ENCODE results near the gene GLRX. TPM values are rescaled to one million over a fixed set of nuclear protein-coding genes. Genes with fewer than 3 reads are reported as not detected.

The GLRX gene
- polyA plus RNA-seq, 1 donor (not counting 4 experiments of a cell fraction or from before 2014, with no cell fraction given) = 15.6 TPM

GRCh38 chr5:95843733-95844223 is 21.3 kb upstream of the GLRX start:
- Histone ChIP-seq H3K9me1 (ENCODE audit: control insufficient read depth, extremely low read depth, insufficient read depth, low read length) (no peaks in the 10 kb centered on the region), H3K36me3 (ENCODE audit: control insufficient read depth in 2 of 2, extremely low read depth in 1 of 2, insufficient read depth in 2 of 2, low read length in 2 of 2) (no peaks in the 10 kb centered on the region), H4K20me1 (ENCODE audit: control insufficient read depth, extremely low read depth, insufficient read depth, low read length) (no peaks in the 10 kb centered on the region), H3K9me3 (ENCODE audit: control insufficient read depth, low read depth, low read length) (no peaks in the 10 kb centered on the region), H3K4me1 (ENCODE audit: control insufficient read depth, extremely low read depth, insufficient read depth, low read length) (peaks cover 7% of the 10 kb centered on the region), H3K9ac (ENCODE audit: control insufficient read depth, extremely low read depth, insufficient read depth, low read length) (no peak overlapping the region), H3K27ac (ENCODE audit: control insufficient read depth, insufficient read depth, low read length) (no peak overlapping the region), H3K4me2 (ENCODE audit: control insufficient read depth, extremely low read depth, insufficient read depth, low read depth, low read length) (no peak overlapping the region), H2AFZ (ENCODE audit: control insufficient read depth, low read length) (no peak overlapping the region), H3K4me3 (ENCODE audit: control insufficient read depth in 2 of 3, extremely low read depth in 1 of 3, insufficient read depth in 2 of 3, low read depth in 1 of 3, low read length in 3 of 3) (no peak overlapping the region), H3K27me3 (ENCODE audit: control insufficient read depth, extremely low read depth, insufficient read depth, low read length) (no peaks in the 10 kb centered on the region), H3K79me2 (ENCODE audit: control insufficient read depth, insufficient read depth, low read length) (no peaks in the 10 kb centered on the region)
- dilution Hi-C loops (cut with MboI; ENCODE audit: extremely low pct_ligation_motif_present, low sequenced_read_pairs) = no loop called here
- DNase-seq (ENCODE audit: low read depth, low spot score) (no peak), FAIRE-seq (no peak)
- no peak for TF ChIP-seq CTCF (optimal IDR thresholded peaks at IDR 0.05 in 1 of 3, IDR thresholded peaks at IDR 0.05 in 1 of 3, conservative IDR thresholded peaks at IDR 0.05 in 1 of 3; ENCODE audit: extremely low read depth in 1 of 3, insufficient read depth in 2 of 3, low read length in 3 of 3)
- no peak for TF ChIP-seq EZH2 (IDR thresholded peaks at IDR 0.05; ENCODE audit: low read length)

- Histone ChIP-seq H3K4me3 (ENCODE audit: control insufficient read depth in 2 of 3, extremely low read depth in 1 of 3, insufficient read depth in 2 of 3, low read depth in 1 of 3, low read length in 3 of 3) (no peak overlapping the region), H3K9me3 (ENCODE audit: control insufficient read depth, low read depth, low read length) (no peaks in the 10 kb centered on the region), H2AFZ (ENCODE audit: control insufficient read depth, low read length) (no peak overlapping the region), H3K27me3 (ENCODE audit: control insufficient read depth, extremely low read depth, insufficient read depth, low read length) (no peaks in the 10 kb centered on the region), H4K20me1 (ENCODE audit: control insufficient read depth, extremely low read depth, insufficient read depth, low read length) (no peaks in the 10 kb centered on the region), H3K9ac (ENCODE audit: control insufficient read depth, extremely low read depth, insufficient read depth, low read length) (no peak overlapping the region), H3K9me1 (ENCODE audit: control insufficient read depth, extremely low read depth, insufficient read depth, low read length) (no peaks in the 10 kb centered on the region), H3K36me3 (ENCODE audit: control insufficient read depth in 2 of 2, extremely low read depth in 1 of 2, insufficient read depth in 2 of 2, low read length in 2 of 2) (no peaks in the 10 kb centered on the region), H3K4me1 (ENCODE audit: control insufficient read depth, extremely low read depth, insufficient read depth, low read length) (peaks cover 7% of the 10 kb centered on the region), H3K27ac (ENCODE audit: control insufficient read depth, insufficient read depth, low read length) (no peak overlapping the region), H3K79me2 (ENCODE audit: control insufficient read depth, insufficient read depth, low read length) (no peaks in the 10 kb centered on the region), H3K4me2 (ENCODE audit: control insufficient read depth, extremely low read depth, insufficient read depth, low read depth, low read length) (no peak overlapping the region)
- no peak for DNase-seq (ENCODE audit: low read depth, low spot score)
- FAIRE-seq = no peak
- TF ChIP-seq EZH2 (IDR thresholded peaks at IDR 0.05; ENCODE audit: low read length) (no peak), CTCF (optimal IDR thresholded peaks at IDR 0.05 in 1 of 3, IDR thresholded peaks at IDR 0.05 in 1 of 3, conservative IDR thresholded peaks at IDR 0.05 in 1 of 3; ENCODE audit: extremely low read depth in 1 of 3, insufficient read depth in 2 of 3, low read length in 3 of 3) (no peak)
- dilution Hi-C loops (cut with MboI; ENCODE audit: extremely low pct_ligation_motif_present, low sequenced_read_pairs) = no loop called here
Observed at GRCh38 chr5:95842854-95843544, 20.5 kb upstream of the GLRX start.
